C4-2B (cell line): ENCODE measurements around the gene NFATC2.

ENCODE experiments used
- ZFX ChIP-seq: fragments of 450-650 bp; IDR thresholded peaks from 2 replicates; pipeline ENCODE4 v1.6.1; 2017
- TF ChIP-seq, protein P1 (sequence below): fragments of 450-650 bp; conservative IDR thresholded peaks from 2 replicates; pipeline ENCODE4 v1.5.1; 2017; ENCODE audit warnings: mild to moderate bottlenecking

DNA sequence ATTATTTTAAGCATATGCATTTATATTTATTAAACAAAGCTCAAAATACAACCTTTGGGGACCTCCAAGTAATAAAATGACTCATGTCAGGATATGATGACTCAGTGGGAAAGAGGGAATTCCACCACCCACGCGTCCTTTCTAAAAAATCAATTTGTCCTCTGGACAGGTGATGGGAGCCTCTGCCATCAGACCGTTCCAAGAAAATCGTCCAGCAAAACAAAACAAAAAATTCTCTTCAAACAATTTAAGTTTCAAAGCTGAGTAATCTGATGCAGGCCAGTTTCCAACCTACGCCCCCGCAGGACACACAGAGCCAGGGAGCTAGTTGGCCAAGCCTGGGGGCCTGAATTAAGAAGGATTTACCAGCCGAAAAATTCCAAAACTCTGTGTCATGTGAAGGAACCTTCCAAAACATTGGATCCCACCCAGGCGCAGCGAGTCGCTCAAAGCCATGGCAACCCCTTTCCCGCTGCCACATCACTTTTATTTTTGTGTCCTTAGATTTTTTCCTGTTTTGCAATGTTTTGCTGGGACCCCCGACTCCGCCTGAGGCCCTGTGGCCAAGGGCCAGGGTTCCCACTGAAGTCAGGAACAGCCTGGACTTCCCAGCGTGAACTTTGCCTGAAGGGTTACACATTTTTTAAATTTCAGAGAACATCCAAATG, 95.3 kb downstream of the NFATC2 start:
- TF ChIP-seq, protein P1, sequence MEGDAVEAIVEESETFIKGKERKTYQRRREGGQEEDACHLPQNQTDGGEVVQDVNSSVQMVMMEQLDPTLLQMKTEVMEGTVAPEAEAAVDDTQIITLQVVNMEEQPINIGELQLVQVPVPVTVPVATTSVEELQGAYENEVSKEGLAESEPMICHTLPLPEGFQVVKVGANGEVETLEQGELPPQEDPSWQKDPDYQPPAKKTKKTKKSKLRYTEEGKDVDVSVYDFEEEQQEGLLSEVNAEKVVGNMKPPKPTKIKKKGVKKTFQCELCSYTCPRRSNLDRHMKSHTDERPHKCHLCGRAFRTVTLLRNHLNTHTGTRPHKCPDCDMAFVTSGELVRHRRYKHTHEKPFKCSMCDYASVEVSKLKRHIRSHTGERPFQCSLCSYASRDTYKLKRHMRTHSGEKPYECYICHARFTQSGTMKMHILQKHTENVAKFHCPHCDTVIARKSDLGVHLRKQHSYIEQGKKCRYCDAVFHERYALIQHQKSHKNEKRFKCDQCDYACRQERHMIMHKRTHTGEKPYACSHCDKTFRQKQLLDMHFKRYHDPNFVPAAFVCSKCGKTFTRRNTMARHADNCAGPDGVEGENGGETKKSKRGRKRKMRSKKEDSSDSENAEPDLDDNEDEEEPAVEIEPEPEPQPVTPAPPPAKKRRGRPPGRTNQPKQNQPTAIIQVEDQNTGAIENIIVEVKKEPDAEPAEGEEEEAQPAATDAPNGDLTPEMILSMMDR: no peak
- TF ChIP-seq ZFX: no peak
